Measurements from ENCODE around the gene AMFR.

Gene AMFR

GRCh38 chr16:56411123-56411522 is 14.2 kb downstream of the AMFR start:
- peaks cover 32% of the 10 kb centered on the region for H3K36me3 ChIP-seq
- no peak overlapping the region for H3K27ac ChIP-seq
- TF ChIP-seq, protein P1, sequence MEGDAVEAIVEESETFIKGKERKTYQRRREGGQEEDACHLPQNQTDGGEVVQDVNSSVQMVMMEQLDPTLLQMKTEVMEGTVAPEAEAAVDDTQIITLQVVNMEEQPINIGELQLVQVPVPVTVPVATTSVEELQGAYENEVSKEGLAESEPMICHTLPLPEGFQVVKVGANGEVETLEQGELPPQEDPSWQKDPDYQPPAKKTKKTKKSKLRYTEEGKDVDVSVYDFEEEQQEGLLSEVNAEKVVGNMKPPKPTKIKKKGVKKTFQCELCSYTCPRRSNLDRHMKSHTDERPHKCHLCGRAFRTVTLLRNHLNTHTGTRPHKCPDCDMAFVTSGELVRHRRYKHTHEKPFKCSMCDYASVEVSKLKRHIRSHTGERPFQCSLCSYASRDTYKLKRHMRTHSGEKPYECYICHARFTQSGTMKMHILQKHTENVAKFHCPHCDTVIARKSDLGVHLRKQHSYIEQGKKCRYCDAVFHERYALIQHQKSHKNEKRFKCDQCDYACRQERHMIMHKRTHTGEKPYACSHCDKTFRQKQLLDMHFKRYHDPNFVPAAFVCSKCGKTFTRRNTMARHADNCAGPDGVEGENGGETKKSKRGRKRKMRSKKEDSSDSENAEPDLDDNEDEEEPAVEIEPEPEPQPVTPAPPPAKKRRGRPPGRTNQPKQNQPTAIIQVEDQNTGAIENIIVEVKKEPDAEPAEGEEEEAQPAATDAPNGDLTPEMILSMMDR (IDR thresholded peaks at IDR 0.05; ENCODE audit: low read depth, low read length): no peak
- H3K27me3 ChIP-seq (ENCODE audit: insufficient read depth, low read depth, severe bottlenecking): no peaks in the 10 kb centered on the region
- no peak overlapping the region for H3K4me3 ChIP-seq (ENCODE audit: low read depth, low read length)
- no peaks in the 10 kb centered on the region for H3K9me3 ChIP-seq (ENCODE audit: severe bottlenecking)
- DNase-seq: no peak

- TF ChIP-seq, protein P1 (IDR thresholded peaks at IDR 0.05; ENCODE audit: low read depth, low read length): no peak
- H3K27me3 ChIP-seq (ENCODE audit: insufficient read depth, low read depth, severe bottlenecking): no peaks in the 10 kb centered on the region
- peaks cover 46% of the 10 kb centered on the region for H3K36me3 ChIP-seq
- H3K4me3 ChIP-seq (ENCODE audit: low read depth, low read length): no peak overlapping the region
- DNase-seq: no peak
- H3K9me3 ChIP-seq (ENCODE audit: severe bottlenecking): no peaks in the 10 kb centered on the region
- H3K27ac ChIP-seq: no peak overlapping the region
Measured at GRCh38 chr16:56409195-56409594, 16.1 kb downstream of the AMFR start.

GRCh38 chr16:56408379-56409098 is 16.8 kb downstream of the AMFR start:
- Histone ChIP-seq H3K27me3 (ENCODE audit: insufficient read depth, low read depth, severe bottlenecking) (no peaks in the 10 kb centered on the region), H3K9me3 (ENCODE audit: severe bottlenecking) (no peaks in the 10 kb centered on the region), H3K27ac (no peak overlapping the region), H3K4me3 (ENCODE audit: low read depth, low read length) (no peak overlapping the region), H3K36me3 (peaks cover 46% of the 10 kb centered on the region)
- TF ChIP-seq, protein P1 (IDR thresholded peaks at IDR 0.05; ENCODE audit: low read depth, low read length): no peak
- no peak for DNase-seq

GRCh38 chr16:56405977-56406672 is 19.2 kb downstream of the AMFR start:
- Histone ChIP-seq H3K4me3 (ENCODE audit: low read depth, low read length) (no peak overlapping the region), H3K27me3 (ENCODE audit: insufficient read depth, low read depth, severe bottlenecking) (no peaks in the 10 kb centered on the region), H3K36me3 (peaks cover 50% of the 10 kb centered on the region), H3K9me3 (ENCODE audit: severe bottlenecking) (no peaks in the 10 kb centered on the region), H3K27ac (no peak overlapping the region)
- TF ChIP-seq, protein P1 (IDR thresholded peaks at IDR 0.05; ENCODE audit: low read depth, low read length): no peak
- DNase-seq: no peak

- Histone ChIP-seq H3K4me3 (ENCODE audit: low read depth, low read length) (no peak overlapping the region), H3K36me3 (peaks cover 55% of the 10 kb centered on the region), H3K9me3 (ENCODE audit: severe bottlenecking) (no peaks in the 10 kb centered on the region), H3K27me3 (ENCODE audit: insufficient read depth, low read depth, severe bottlenecking) (no peaks in the 10 kb centered on the region), H3K27ac (peak overlapping the region; percentile 78)
- DNase-seq: peak; percentile 83
- TF ChIP-seq, protein P1 (IDR thresholded peaks at IDR 0.05; ENCODE audit: low read depth, low read length): peak; percentile 79
Measured at GRCh38 chr16:56401482-56401881, 23.9 kb downstream of the AMFR start.
